PC-3 (cell line): ENCODE measurements around the gene CCDC80. TPM values are rescaled to one million over a fixed set of nuclear protein-coding genes. Genes with fewer than 3 reads are reported as not detected.

ENCODE experiments used
- ATAC-seq: fragments of 200-7000 bp; cut with Tn5 transposase; 2 replicates; pipeline ENCODE4 v1.9.1; 2020; ENCODE audit warnings: mild to moderate bottlenecking, moderate library complexity
- BruUV-seq: library from RNA; stranded (reverse); fragments of 400-500 nt; replicated peaks from 2 replicates; lab custom pipeline; 2021; lab: Mats Ljungman, UMichigan
- CTCF ChIA-PET: fragments of 300-600 bp; sonication (Branson Sonifier 250); formaldehyde crosslinking; loops from one replicate; lab custom pipeline; 2022; ENCODE audit warnings: antibody characterized with exemption; lab: Charles Lee
- POLR2A ChIA-PET: fragments of 300-600 bp; sonication (Branson Sonifier 250); formaldehyde crosslinking; loops from one replicate; lab custom pipeline; 2022; ENCODE audit warnings: antibody characterized with exemption; ENCODE audit not compliant: unreplicated experiment; lab: Charles Lee
- DNase-seq: peaks from one replicate; pipeline ENCODE4 v3.0.0-alpha.2; 2015
- H2AFZ ChIP-seq: fragments of 300-600 bp; sonication (generic); 2 replicates; pipeline ENCODE4 v1.6.0; 2016; ENCODE audit warnings: antibody characterized with exemption, low read length
- H3F3A ChIP-seq: fragments of 300-600 bp; sonication (generic); one replicate; pipeline ENCODE4 v1.6.0; 2017; ENCODE audit warnings: antibody characterized with exemption, low read length, control low read depth, mild to moderate bottlenecking; ENCODE audit not compliant: unreplicated experiment
- H3K27ac ChIP-seq: fragments of 300-600 bp; sonication (generic); 2 replicates; pipeline ENCODE4 v1.5.1; 2016; ENCODE audit warnings: mild to moderate bottlenecking, low read length
- H3K27me3 ChIP-seq: fragments of 300-600 bp; sonication (generic); 2 replicates; pipeline ENCODE4 v1.6.1; 2016; ENCODE audit warnings: low read length, mixed read lengths
- H3K36me3 ChIP-seq: fragments of 300-600 bp; sonication (generic); 2 replicates; pipeline ENCODE4 v1.6.1; 2016; ENCODE audit warnings: low read depth, mixed run types, low read length, mixed read lengths
- H3K4me1 ChIP-seq: fragments of 300-600 bp; sonication (generic); 2 replicates; pipeline ENCODE4 v1.5.1; 2016; ENCODE audit warnings: low read length; ENCODE audit not compliant: insufficient read depth
- H3K4me2 ChIP-seq: fragments of 300-600 bp; sonication (generic); 2 replicates; pipeline ENCODE4 v1.6.0; 2016; ENCODE audit warnings: low read length
- H3K4me3 ChIP-seq: fragments of 300-600 bp; sonication (generic); 2 replicates; pipeline ENCODE4 v1.5.1; 2016; ENCODE audit warnings: mild to moderate bottlenecking, low read length, mixed read lengths
- H3K79me2 ChIP-seq: fragments of 300-600 bp; sonication (generic); 2 replicates; pipeline ENCODE4 v1.6.1; 2017; ENCODE audit warnings: low read length, mixed read lengths
- H3K9ac ChIP-seq: fragments of 300-600 bp; sonication (generic); 2 replicates; pipeline ENCODE4 v1.6.0; 2016; ENCODE audit warnings: mild to moderate bottlenecking, low read length
- H3K9me2 ChIP-seq: fragments of 300-600 bp; sonication (generic); replicated peaks from 2 replicates; pipeline ENCODE4 v1.6.1; 2016; ENCODE audit warnings: mixed run types, low read length, mixed read lengths
- H3K9me3 ChIP-seq: fragments of 300-600 bp; sonication (generic); 2 replicates; pipeline ENCODE4 v1.6.1; 2016; ENCODE audit warnings: low read length, mixed read lengths
- H4K20me1 ChIP-seq: fragments of 300-600 bp; sonication (generic); 2 replicates; pipeline ENCODE4 v1.6.1; 2016; ENCODE audit warnings: low read length, mixed read lengths
- EZH2 ChIP-seq: fragments of 300-600 bp; sonication (generic); IDR thresholded peaks from one replicate; pipeline ENCODE4 v1.6.1; 2017; ENCODE audit warnings: antibody characterized with exemption, mild to moderate bottlenecking, low read length; ENCODE audit not compliant: unreplicated experiment
- EZH2phosphoT487 ChIP-seq: fragments of 300-600 bp; sonication (generic); IDR thresholded peaks from 2 replicates; pipeline ENCODE4 v1.6.1; 2018; ENCODE audit warnings: mild to moderate bottlenecking, antibody characterized with exemption, low read length, borderline replicate concordance
- intact Hi-C: fragments of 100-400 bp; cut with micrococcal nuclease; formaldehyde crosslinking; loops from 2 replicates; pipeline ENCODE4 v1.9.0; 2023
- total RNA-seq: library from RNA; depleted of rRNA; stranded (reverse); fragments of >200 nt; gene quantifications from 2 replicates; pipeline ENCODE4 v1.2.3, GENCODE V29; 2014
- TF ChIP-seq, protein P1 (sequence below): fragments of 300-600 bp; sonication (generic); conservative IDR thresholded peaks from 2 replicates; pipeline ENCODE4 v1.5.1; 2017; ENCODE audit warnings: antibody characterized with exemption, low read depth, mild to moderate bottlenecking, low read length

CCDC80 gene
- total RNA-seq, 1 experiment from 2014 or later, result 17.0 TPM

- POLR2A ChIA-PET, result interaction anchor here (0.6 kb wide), 1 partner anchor 25 kb away, joined by 22 read pairs; no protein-coding TSS in a partner anchor
- Histone ChIP-seq H3K4me2 (no peak overlapping the region), H3K4me3 (no peak overlapping the region)
Measured at GRCh38 chr3:112637700-112638099, 3.2 kb downstream of the CCDC80 start.

DNA sequence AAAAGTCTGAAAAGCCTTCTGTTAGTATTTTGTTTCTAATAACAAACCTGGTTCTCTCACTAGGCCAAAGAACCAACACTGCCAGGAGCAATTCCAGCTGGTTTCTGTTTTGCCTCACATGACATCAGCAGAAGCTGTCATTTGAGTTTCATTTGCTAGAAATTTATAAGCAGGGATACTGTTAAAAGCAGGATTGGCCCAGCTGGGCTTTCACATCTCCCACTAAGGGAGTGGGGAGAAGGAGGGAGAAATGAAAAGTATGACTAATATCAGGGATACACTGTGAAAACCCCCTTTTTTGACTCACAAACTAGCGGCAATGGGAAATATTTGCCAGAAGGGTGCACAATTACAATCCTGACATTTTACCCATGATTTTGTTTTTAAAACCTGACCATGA is 5.3 kb downstream of the CCDC80 start:
- H3K79me2 ChIP-seq, result no peaks in the 10 kb centered on the region
- ATAC-seq, result no peak

More at GRCh38 chr3:112637700-112638099, 3.2 kb downstream of the CCDC80 start:
- TF ChIP-seq EZH2 (no peak), EZH2phosphoT487 (no peak)
- TF ChIP-seq, protein P1, sequence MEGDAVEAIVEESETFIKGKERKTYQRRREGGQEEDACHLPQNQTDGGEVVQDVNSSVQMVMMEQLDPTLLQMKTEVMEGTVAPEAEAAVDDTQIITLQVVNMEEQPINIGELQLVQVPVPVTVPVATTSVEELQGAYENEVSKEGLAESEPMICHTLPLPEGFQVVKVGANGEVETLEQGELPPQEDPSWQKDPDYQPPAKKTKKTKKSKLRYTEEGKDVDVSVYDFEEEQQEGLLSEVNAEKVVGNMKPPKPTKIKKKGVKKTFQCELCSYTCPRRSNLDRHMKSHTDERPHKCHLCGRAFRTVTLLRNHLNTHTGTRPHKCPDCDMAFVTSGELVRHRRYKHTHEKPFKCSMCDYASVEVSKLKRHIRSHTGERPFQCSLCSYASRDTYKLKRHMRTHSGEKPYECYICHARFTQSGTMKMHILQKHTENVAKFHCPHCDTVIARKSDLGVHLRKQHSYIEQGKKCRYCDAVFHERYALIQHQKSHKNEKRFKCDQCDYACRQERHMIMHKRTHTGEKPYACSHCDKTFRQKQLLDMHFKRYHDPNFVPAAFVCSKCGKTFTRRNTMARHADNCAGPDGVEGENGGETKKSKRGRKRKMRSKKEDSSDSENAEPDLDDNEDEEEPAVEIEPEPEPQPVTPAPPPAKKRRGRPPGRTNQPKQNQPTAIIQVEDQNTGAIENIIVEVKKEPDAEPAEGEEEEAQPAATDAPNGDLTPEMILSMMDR, result no peak
- no peak for ATAC-seq
- Histone ChIP-seq H3K9me2 (no peaks in the 10 kb centered on the region), H3K4me1 (peaks cover 40% of the 10 kb centered on the region), H3K27ac (no peak overlapping the region), H3K9ac (no peak overlapping the region), H3K36me3 (no peaks in the 10 kb centered on the region), H2AFZ (no peak overlapping the region), H3K9me3 (no peaks in the 10 kb centered on the region), H4K20me1 (no peaks in the 10 kb centered on the region), H3K27me3 (no peaks in the 10 kb centered on the region), H3K79me2 (no peaks in the 10 kb centered on the region), H3F3A (no peaks in the 10 kb centered on the region)
- BruUV-seq, result no TSS peak
- DNase-seq, result no peak
- intact Hi-C loops, result no loop called here
- CTCF ChIA-PET, result no interaction called here

More for the DNA sequence above, 5.3 kb downstream of the CCDC80 start:
- Histone ChIP-seq H3K4me2 (no peak overlapping the region), H3K4me1 (peaks cover 20% of the 10 kb centered on the region), H3K36me3 (no peaks in the 10 kb centered on the region), H3K9ac (no peak overlapping the region), H3K9me3 (no peaks in the 10 kb centered on the region), H3K4me3 (no peak overlapping the region), H2AFZ (no peak overlapping the region), H3K27me3 (no peaks in the 10 kb centered on the region), H3F3A (no peaks in the 10 kb centered on the region), H3K9me2 (no peaks in the 10 kb centered on the region), H4K20me1 (no peaks in the 10 kb centered on the region), H3K27ac (no peak overlapping the region)
- TF ChIP-seq, protein P1, result no peak
- TF ChIP-seq EZH2phosphoT487 (no peak), EZH2 (no peak)
- POLR2A ChIA-PET, result no interaction called here
- intact Hi-C loops, result no loop called here
- CTCF ChIA-PET, result no interaction called here
- no peak for DNase-seq
- BruUV-seq, result no TSS peak
